Muscle of leg (tissue), 11 donors: Measurements from ENCODE around the gene ZNF474. TPM values are rescaled to one million over a fixed set of nuclear protein-coding genes. Genes with fewer than 3 reads are reported as not detected.

ENCODE experiments used
- DNase-seq: peaks from one replicate; pipeline ENCODE4 v3.0.0; 2013
- H3K27ac ChIP-seq: one replicate; pipeline ENCODE4 v1.5.1; 2013; ENCODE audit warnings: mild to moderate bottlenecking, low read length, control low read depth
- H3K27me3 ChIP-seq: one replicate; pipeline ENCODE4 v1.6.1; 2013; ENCODE audit warnings: low read length; ENCODE audit not compliant: control insufficient read depth, insufficient read depth
- H3K36me3 ChIP-seq: one replicate; pipeline ENCODE4 v1.6.1; 2013; ENCODE audit warnings: low read length; ENCODE audit not compliant: control insufficient read depth, insufficient read depth
- H3K4me1 ChIP-seq: one replicate; pipeline ENCODE4 v1.6.1; 2013; ENCODE audit warnings: low read length; ENCODE audit not compliant: control insufficient read depth, insufficient read depth
- H3K4me3 ChIP-seq: one replicate; pipeline ENCODE4 v1.5.1; 2013; ENCODE audit warnings: low read length, control low read depth
- H3K9me3 ChIP-seq: replicated peaks from 2 replicates; pipeline ENCODE4 v1.6.1; 2013; ENCODE audit warnings: low read depth, low read length; ENCODE audit not compliant: control insufficient read depth
- WGBS: methylation state at CpG from one replicate; pipeline ENCODE4 v1.1.5; 2013; ENCODE audit warnings: missing lambda C conversion rate; ENCODE audit not compliant: insufficient coverage; 5-methylcytosine and 5-hydroxymethylcytosine counted together
- polyA plus RNA-seq, 8 donors: library from polyadenylated mRNA; unstranded; fragments of 120-200 nt; gene quantifications; one replicate each; pipeline versions ENCODE4 v1.2.1 to v1.2.3, GENCODE V29; 2013; ENCODE audit warnings: inconsistent platforms in 1 of 8, low replicate concordance in 1 of 8; ENCODE audit not compliant: insufficient read length in 8 of 8, insufficient read depth in 1 of 8
- total RNA-seq: library from RNA; stranded (reverse); fragments of 120-200 nt; gene quantifications from one replicate; pipeline ENCODE4 v1.2.4, GENCODE V29; 2013

The ZNF474 gene
- total and polyA plus RNA-seq, 9 donors: 0.66 to 5.1 (median 2.0) TPM

GRCh38 chr5:122097391-122097790 lies 32.0 kb upstream of the ZNF474 start:
- no CpG with 5 or more reads among the region's 1 CpG for WGBS
- no peaks in the 10 kb centered on the region for H3K9me3 ChIP-seq
- no peaks in the 10 kb centered on the region for H3K4me1 ChIP-seq
- no peak overlapping the region for H3K27ac ChIP-seq
- H3K36me3 ChIP-seq: no peaks in the 10 kb centered on the region
- H3K4me3 ChIP-seq: no peak overlapping the region
- no peak for DNase-seq
- H3K27me3 ChIP-seq: no peaks in the 10 kb centered on the region

- no peak overlapping the region for H3K27ac ChIP-seq
- H3K36me3 ChIP-seq: no peaks in the 10 kb centered on the region
- no peaks in the 10 kb centered on the region for H3K4me1 ChIP-seq
- H3K4me3 ChIP-seq: no peak overlapping the region
- no CpG with 5 or more reads among the region's 6 CpGs for WGBS
- no peaks in the 10 kb centered on the region for H3K9me3 ChIP-seq
- DNase-seq: no peak
- no peaks in the 10 kb centered on the region for H3K27me3 ChIP-seq
Measured at GRCh38 chr5:122099060-122099790, 30.1 kb upstream of the ZNF474 start.

GRCh38 chr5:122101636-122102285 lies 27.6 kb upstream of the ZNF474 start:
- Histone ChIP-seq H3K9me3 (no peaks in the 10 kb centered on the region), H3K4me3 (no peak overlapping the region), H3K27ac (no peak overlapping the region), H3K4me1 (no peaks in the 10 kb centered on the region), H3K36me3 (no peaks in the 10 kb centered on the region), H3K27me3 (no peaks in the 10 kb centered on the region)
- DNase-seq: peak; percentile 84
- WGBS: no CpG with 5 or more reads among the region's 4 CpGs

- DNase-seq: peak; percentile 53
- Histone ChIP-seq H3K27me3 (no peaks in the 10 kb centered on the region), H3K36me3 (no peaks in the 10 kb centered on the region), H3K9me3 (no peaks in the 10 kb centered on the region), H3K4me1 (no peaks in the 10 kb centered on the region), H3K4me3 (no peak overlapping the region), H3K27ac (no peak overlapping the region)
- no CpG with 5 or more reads among the region's 1 CpG for WGBS
Measured at GRCh38 chr5:122102825-122103224, 26.5 kb upstream of the ZNF474 start.

GRCh38 chr5:122105909-122106308 lies 23.4 kb upstream of the ZNF474 start:
- H3K4me1 ChIP-seq: no peaks in the 10 kb centered on the region
- no peak overlapping the region for H3K4me3 ChIP-seq
- H3K27me3 ChIP-seq: no peaks in the 10 kb centered on the region
- H3K27ac ChIP-seq: no peak overlapping the region
- WGBS: no CpG with 5 or more reads among the region's 2 CpGs
- H3K36me3 ChIP-seq: no peaks in the 10 kb centered on the region
- no peak for DNase-seq
- no peaks in the 10 kb centered on the region for H3K9me3 ChIP-seq

- no CpG with 5 or more reads among the region's 4 CpGs for WGBS
Measured at GRCh38 chr5:122107016-122107415, 22.3 kb upstream of the ZNF474 start.

GRCh38 chr5:122110987-122111386 lies 18.4 kb upstream of the ZNF474 start:
- Histone ChIP-seq H3K4me3 (no peak overlapping the region), H3K36me3 (no peaks in the 10 kb centered on the region), H3K27ac (no peak overlapping the region), H3K9me3 (no peaks in the 10 kb centered on the region), H3K4me1 (peaks cover 10% of the 10 kb centered on the region), H3K27me3 (no peaks in the 10 kb centered on the region)
- no peak for DNase-seq
- WGBS: 80% methylated on average over 1 of the region's 3 CpGs

More at GRCh38 chr5:122107016-122107415, 22.3 kb upstream of the ZNF474 start:
- Histone ChIP-seq H3K27me3 (no peaks in the 10 kb centered on the region), H3K27ac (no peak overlapping the region), H3K4me1 (peaks cover 2% of the 10 kb centered on the region), H3K9me3 (no peaks in the 10 kb centered on the region), H3K36me3 (no peaks in the 10 kb centered on the region), H3K4me3 (no peak overlapping the region)
- DNase-seq: no peak

GRCh38 chr5:122111460-122111859 lies 17.9 kb upstream of the ZNF474 start:
- Histone ChIP-seq H3K36me3 (no peaks in the 10 kb centered on the region), H3K27ac (peak overlapping the region; percentile 45), H3K4me3 (no peak overlapping the region), H3K9me3 (no peaks in the 10 kb centered on the region), H3K4me1 (peaks cover 10% of the 10 kb centered on the region), H3K27me3 (no peaks in the 10 kb centered on the region)
- 34% methylated on average over 4 of the region's 5 CpGs for WGBS
- DNase-seq: peak; percentile 91

- H3K9me3 ChIP-seq: no peaks in the 10 kb centered on the region
- no peak overlapping the region for H3K4me3 ChIP-seq
- no peaks in the 10 kb centered on the region for H3K36me3 ChIP-seq
- DNase-seq: no peak
- no peaks in the 10 kb centered on the region for H3K27me3 ChIP-seq
- 60% methylated on average over 1 of the region's 3 CpGs for WGBS
- no peak overlapping the region for H3K27ac ChIP-seq
- H3K4me1 ChIP-seq: peaks cover 10% of the 10 kb centered on the region
Measured at GRCh38 chr5:122112063-122112462, 17.3 kb upstream of the ZNF474 start.

- Histone ChIP-seq H3K4me3 (no peak overlapping the region), H3K36me3 (no peaks in the 10 kb centered on the region), H3K9me3 (no peaks in the 10 kb centered on the region), H3K27me3 (no peaks in the 10 kb centered on the region), H3K27ac (no peak overlapping the region), H3K4me1 (peaks cover 10% of the 10 kb centered on the region)
- no peak for DNase-seq
- WGBS: 100% methylated on average over 2 of the region's 6 CpGs
Measured at GRCh38 chr5:122112733-122113558, 16.4 kb upstream of the ZNF474 start.
